ENCODE data around the gene DEK.

Gene DEK

GRCh38 chr6:18302561-18303439 lies 38.5 kb upstream of the DEK start:
- no peak overlapping the region for H3K4me3 ChIP-seq (ENCODE audit: low read length)
- DNase-seq (ENCODE audit: low read depth): no peak
- peak; percentile 8 for TF ChIP-seq CTCF (IDR thresholded peaks at IDR 0.05; ENCODE audit: insufficient read depth, low read depth, low read length, missing control alignments)

DNA sequence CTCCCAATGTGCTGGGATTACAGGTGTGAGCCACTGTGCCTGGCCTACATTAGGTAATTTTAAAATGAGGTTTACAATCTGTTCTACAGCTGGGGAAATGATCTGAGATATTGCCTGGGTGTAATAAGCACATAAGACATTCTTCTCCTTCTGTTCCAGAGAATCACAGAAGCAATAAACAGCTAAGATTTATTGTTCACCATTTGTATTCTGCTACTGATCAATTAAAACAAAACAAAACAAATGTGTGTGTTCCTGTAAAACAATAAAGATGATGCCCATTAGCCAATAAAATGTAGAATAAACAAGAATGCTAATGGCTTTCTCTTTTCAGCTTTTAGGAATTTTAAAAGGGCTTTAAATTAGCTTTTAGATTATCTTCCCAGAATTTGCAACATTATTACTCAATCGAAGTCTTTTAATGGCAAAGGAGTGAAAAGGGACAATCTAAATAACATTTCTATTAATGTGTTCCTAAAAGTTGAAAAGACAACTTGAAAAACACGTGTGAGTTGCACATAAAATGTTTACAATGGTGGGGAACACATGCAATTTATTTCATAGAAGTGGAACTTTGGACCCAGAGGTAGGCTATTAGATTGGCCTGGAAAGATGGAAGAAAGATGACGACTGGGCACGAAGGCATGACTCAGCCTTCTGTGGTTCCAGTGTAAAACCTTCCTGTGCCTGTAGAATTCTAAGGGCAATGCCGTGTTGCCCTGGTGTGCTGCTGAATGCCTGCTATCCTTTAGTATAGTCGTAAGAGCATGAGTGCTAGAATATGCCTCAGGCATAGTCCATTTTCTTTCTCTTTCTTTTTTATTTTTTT lies 29.0 kb upstream of the DEK start:
- no peak for TF ChIP-seq CTCF (IDR thresholded peaks at IDR 0.05; ENCODE audit: insufficient read depth, low read depth, low read length, missing control alignments)
- DNase-seq (ENCODE audit: low read depth): peak; percentile 27
- H3K4me3 ChIP-seq (ENCODE audit: low read length): no peak overlapping the region

- DNase-seq (ENCODE audit: low read depth): no peak
- no peak for TF ChIP-seq CTCF (IDR thresholded peaks at IDR 0.05; ENCODE audit: insufficient read depth, low read depth, low read length, missing control alignments)
- H3K4me3 ChIP-seq (ENCODE audit: low read length): no peak overlapping the region
Measured at GRCh38 chr6:18289283-18289682, 25.0 kb upstream of the DEK start.

DNA sequence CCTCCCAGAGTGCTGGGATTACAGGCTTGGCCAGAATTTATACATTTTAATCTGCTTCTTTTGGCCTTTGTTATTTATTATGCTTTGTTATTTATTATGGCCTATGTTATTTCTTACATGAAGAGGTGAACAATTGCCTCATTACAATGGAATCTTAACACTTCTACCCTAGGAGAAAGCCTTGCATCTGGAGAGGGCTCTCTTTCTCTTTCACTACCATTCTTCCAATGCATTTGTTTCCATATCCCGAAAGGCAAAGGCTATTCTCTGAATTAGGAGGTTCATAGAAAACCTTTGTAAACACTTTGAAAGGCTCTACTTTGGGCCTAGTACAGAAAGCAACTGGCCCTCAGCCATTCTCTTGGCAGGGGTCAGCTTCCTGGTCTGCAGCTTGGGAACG lies 19.9 kb upstream of the DEK start:
- DNase-seq (ENCODE audit: low read depth): no peak
- no peak for TF ChIP-seq CTCF (IDR thresholded peaks at IDR 0.05; ENCODE audit: insufficient read depth, low read depth, low read length, missing control alignments)
- H3K4me3 ChIP-seq (ENCODE audit: low read length): no peak overlapping the region

DNA sequence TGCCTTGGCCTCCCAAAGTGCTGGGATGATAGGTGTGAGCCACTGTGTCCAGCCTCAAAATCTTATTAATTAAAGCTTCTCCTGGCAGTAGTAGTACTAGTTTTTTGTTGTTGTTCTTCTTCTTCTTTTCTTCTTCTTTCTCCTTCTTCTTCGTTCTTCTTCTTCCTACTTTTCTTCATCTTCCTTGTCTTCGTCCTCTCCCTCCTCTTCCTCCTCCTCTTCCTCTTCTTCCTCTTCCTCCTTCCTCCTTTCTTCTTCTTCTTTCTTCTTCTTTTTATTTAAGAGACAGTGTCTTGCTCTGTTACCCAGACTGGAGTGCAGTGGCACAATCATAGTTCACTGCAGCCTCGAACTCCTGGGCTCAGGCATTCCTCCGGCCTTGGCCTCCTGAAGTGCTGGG lies 17.2 kb upstream of the DEK start:
- DNase-seq (ENCODE audit: low read depth): no peak
- TF ChIP-seq CTCF (IDR thresholded peaks at IDR 0.05; ENCODE audit: insufficient read depth, low read depth, low read length, missing control alignments): no peak

GRCh38 chr6:18280084-18280483 lies 15.8 kb upstream of the DEK start:
- DNase-seq (ENCODE audit: low read depth): peak; percentile 45
- no peak overlapping the region for H3K4me3 ChIP-seq (ENCODE audit: low read length)
- TF ChIP-seq CTCF (IDR thresholded peaks at IDR 0.05; ENCODE audit: insufficient read depth, low read depth, low read length, missing control alignments): no peak

More for the DNA sequence above, 17.2 kb upstream of the DEK start:
- H3K4me3 ChIP-seq (ENCODE audit: low read length): no peak overlapping the region
